Measurements from ENCODE around the gene TCF23. TPM values are rescaled to one million over a fixed set of nuclear protein-coding genes. Genes with fewer than 3 reads are reported as not detected.

TCF23 gene
- total RNA-seq, 1 experiment from 2014 or later: not detected

- POLR2A ChIA-PET (ENCODE audit: unreplicated experiment): no interaction called here
- Histone ChIP-seq H3K9me3 (ENCODE audit: insufficient read depth, low read depth) (no peaks in the 10 kb centered on the region), H3K27me3 (ENCODE audit: insufficient read depth, low read depth) (peaks cover 17% of the 10 kb centered on the region; the same call in 1 of the 2 replicates), H3K79me2 (ENCODE audit: low read depth) (no peaks in the 10 kb centered on the region), H3K36me3 (ENCODE audit: low read depth) (no peaks in the 10 kb centered on the region), H4K20me1 (ENCODE audit: insufficient read depth) (no peaks in the 10 kb centered on the region), H3F3A (ENCODE audit: insufficient read depth, low read depth) (no peaks in the 10 kb centered on the region), H3K9me2 (ENCODE audit: insufficient read depth) (no peaks in the 10 kb centered on the region), H2AFZ (no peak overlapping the region), H3K4me3 (no peak overlapping the region), H3K4me1 (replicated peaks; ENCODE audit: insufficient read depth) (no peaks in the 10 kb centered on the region), H3K4me2 (no peak overlapping the region), H3K27ac (no peak overlapping the region)
- intact Hi-C loops (cut with micrococcal nuclease; ENCODE audit: unreplicated experiment): no loop called here
- CTCF ChIA-PET: no interaction called here
- TF ChIP-seq EZH2 (IDR thresholded peaks at IDR 0.05; ENCODE audit: low read depth) (no peak), CTCF (conservative IDR thresholded peaks at IDR 0.05) (no peak)
- BruUV-seq (replicated peaks): no TSS peak
- no peak for DNase-seq
Observed at GRCh38 chr2:27178469-27178868, 29.7 kb downstream of the TCF23 start.

GRCh38 chr2:27179344-27180000 is 30.7 kb downstream of the TCF23 start:
- TF ChIP-seq EZH2 (IDR thresholded peaks at IDR 0.05; ENCODE audit: low read depth) (no peak), CTCF (conservative IDR thresholded peaks at IDR 0.05) (no peak)
- Histone ChIP-seq H3K9me2 (ENCODE audit: insufficient read depth) (no peaks in the 10 kb centered on the region), H3K9me3 (ENCODE audit: insufficient read depth, low read depth) (no peaks in the 10 kb centered on the region), H3K36me3 (ENCODE audit: low read depth) (no peaks in the 10 kb centered on the region), H3F3A (ENCODE audit: insufficient read depth, low read depth) (no peaks in the 10 kb centered on the region), H2AFZ (no peak overlapping the region), H3K27me3 (ENCODE audit: insufficient read depth, low read depth) (peaks cover 9% of the 10 kb centered on the region; the same call in 1 of the 2 replicates), H3K27ac (no peak overlapping the region), H3K4me3 (no peak overlapping the region), H3K4me2 (no peak overlapping the region), H3K4me1 (replicated peaks; ENCODE audit: insufficient read depth) (no peaks in the 10 kb centered on the region), H3K79me2 (ENCODE audit: low read depth) (no peaks in the 10 kb centered on the region), H4K20me1 (ENCODE audit: insufficient read depth) (no peaks in the 10 kb centered on the region)
- ChIA-PET POLR2A (ENCODE audit: unreplicated experiment) (no interaction called here), CTCF (no interaction called here)
- BruUV-seq (replicated peaks): no TSS peak
- intact Hi-C loops (cut with micrococcal nuclease; ENCODE audit: unreplicated experiment): no loop called here
- DNase-seq: no peak

GRCh38 chr2:27182346-27182745 is 33.5 kb downstream of the TCF23 start:
- Histone ChIP-seq H3K9me3 (ENCODE audit: insufficient read depth, low read depth) (no peaks in the 10 kb centered on the region), H3K9me2 (ENCODE audit: insufficient read depth) (no peaks in the 10 kb centered on the region), H3K27ac (no peak overlapping the region), H3F3A (ENCODE audit: insufficient read depth, low read depth) (no peaks in the 10 kb centered on the region; the same call in 1 of the 2 replicates), H3K4me3 (no peak overlapping the region), H3K4me2 (no peak overlapping the region), H4K20me1 (ENCODE audit: insufficient read depth) (no peaks in the 10 kb centered on the region), H3K4me1 (replicated peaks; ENCODE audit: insufficient read depth) (peaks cover 9% of the 10 kb centered on the region; the same call in 1 of the 2 replicates), H3K79me2 (ENCODE audit: low read depth) (no peaks in the 10 kb centered on the region), H2AFZ (no peak overlapping the region), H3K36me3 (ENCODE audit: low read depth) (no peaks in the 10 kb centered on the region), H3K27me3 (ENCODE audit: insufficient read depth, low read depth) (no peaks in the 10 kb centered on the region; the same call in 1 of the 2 replicates)
- ChIA-PET POLR2A (ENCODE audit: unreplicated experiment) (no interaction called here), CTCF (no interaction called here)
- intact Hi-C loops (cut with micrococcal nuclease; ENCODE audit: unreplicated experiment): no loop called here
- TF ChIP-seq EZH2 (IDR thresholded peaks at IDR 0.05; ENCODE audit: low read depth): no peak
- TF ChIP-seq CTCF (conservative IDR thresholded peaks at IDR 0.05): no peak
- no TSS peak for BruUV-seq (replicated peaks)
- no peak for DNase-seq

Measured in PC-9 (cell line).